Measurements from ENCODE around the gene OPCML. TPM values are rescaled to one million over a fixed set of nuclear protein-coding genes. Genes with fewer than 3 reads are reported as not detected.
"Not testable (repeated sequence)": the region's sequence is repeated elsewhere in the genome, so short reads cannot be mapped to it uniquely, and the experiment has no call there.

OPCML gene
- total RNA-seq, 1 donor: under 0.01 TPM

- H3K4me3 ChIP-seq (ENCODE audit: low read length): no peak overlapping the region
- H3K27me3 ChIP-seq (ENCODE audit: insufficient read depth, low read length): no peaks in the 10 kb centered on the region
- no peaks in the 10 kb centered on the region for H3K9me3 ChIP-seq (ENCODE audit: low read depth, low read length)
- no peaks in the 10 kb centered on the region for H3K4me1 ChIP-seq (ENCODE audit: insufficient read depth, low read length)
Measured at GRCh38 chr11:132421555-132421954, 1110.7 kb downstream of the OPCML start.

GRCh38 chr11:132414451-132414850 is 1117.8 kb downstream of the OPCML start:
- Histone ChIP-seq H3K4me3 (ENCODE audit: low read length) (no peak overlapping the region), H3K27me3 (ENCODE audit: insufficient read depth, low read length) (no peaks in the 10 kb centered on the region), H3K9me3 (ENCODE audit: low read depth, low read length) (no peaks in the 10 kb centered on the region), H3K4me1 (ENCODE audit: insufficient read depth, low read length) (no peaks in the 10 kb centered on the region)

GRCh38 chr11:132410383-132410782 is 1121.9 kb downstream of the OPCML start:
- Histone ChIP-seq H3K4me1 (ENCODE audit: insufficient read depth, low read length) (no peaks in the 10 kb centered on the region), H3K27me3 (ENCODE audit: insufficient read depth, low read length) (no peaks in the 10 kb centered on the region), H3K4me3 (ENCODE audit: low read length) (no peak overlapping the region), H3K9me3 (ENCODE audit: low read depth, low read length) (no peaks in the 10 kb centered on the region)

- Histone ChIP-seq H3K4me3 (ENCODE audit: low read length) (no peak overlapping the region), H3K4me1 (ENCODE audit: insufficient read depth, low read length) (no peaks in the 10 kb centered on the region), H3K27me3 (ENCODE audit: insufficient read depth, low read length) (no peaks in the 10 kb centered on the region), H3K9me3 (ENCODE audit: low read depth, low read length) (no peaks in the 10 kb centered on the region)
Measured at GRCh38 chr11:132409573-132410355, 1122.5 kb downstream of the OPCML start.

GRCh38 chr11:132408877-132409276 is 1123.4 kb downstream of the OPCML start:
- H3K9me3 ChIP-seq (ENCODE audit: low read depth, low read length): no peaks in the 10 kb centered on the region
- H3K27me3 ChIP-seq (ENCODE audit: insufficient read depth, low read length): no peaks in the 10 kb centered on the region
- no peak overlapping the region for H3K4me3 ChIP-seq (ENCODE audit: low read length)
- H3K4me1 ChIP-seq (ENCODE audit: insufficient read depth, low read length): no peaks in the 10 kb centered on the region

- Histone ChIP-seq H3K4me1 (ENCODE audit: insufficient read depth, low read length) (no peaks in the 10 kb centered on the region), H3K4me3 (ENCODE audit: low read length) (no peak overlapping the region), H3K27me3 (ENCODE audit: insufficient read depth, low read length) (no peaks in the 10 kb centered on the region), H3K9me3 (ENCODE audit: low read depth, low read length) (no peaks in the 10 kb centered on the region)
Measured at GRCh38 chr11:132405728-132406127, 1126.6 kb downstream of the OPCML start.

- Histone ChIP-seq H3K27me3 (ENCODE audit: insufficient read depth, low read length) (no peaks in the 10 kb centered on the region), H3K9me3 (ENCODE audit: low read depth, low read length) (no peaks in the 10 kb centered on the region), H3K4me3 (ENCODE audit: low read length) (no peak overlapping the region), H3K4me1 (ENCODE audit: insufficient read depth, low read length) (no peaks in the 10 kb centered on the region)
Measured at GRCh38 chr11:132402071-132402684, 1130.1 kb downstream of the OPCML start.

- H3K27me3 ChIP-seq (ENCODE audit: insufficient read depth, low read length): no peaks in the 10 kb centered on the region
Measured at GRCh38 chr11:132396318-132396717, 1136.0 kb downstream of the OPCML start.

GRCh38 chr11:132395434-132395833 is 1136.9 kb downstream of the OPCML start:
- Histone ChIP-seq H3K9me3 (ENCODE audit: low read depth, low read length) (no peaks in the 10 kb centered on the region), H3K4me3 (ENCODE audit: low read length) (no peak overlapping the region), H3K4me1 (ENCODE audit: insufficient read depth, low read length) (no peaks in the 10 kb centered on the region), H3K27me3 (ENCODE audit: insufficient read depth, low read length) (no peaks in the 10 kb centered on the region)

More at GRCh38 chr11:132396318-132396717, 1136.0 kb downstream of the OPCML start:
- Histone ChIP-seq H3K9me3 (ENCODE audit: low read depth, low read length) (no peaks in the 10 kb centered on the region), H3K4me1 (ENCODE audit: insufficient read depth, low read length) (no peaks in the 10 kb centered on the region), H3K4me3 (ENCODE audit: low read length) (no peak overlapping the region)

GRCh38 chr11:132379540-132379939 is 1152.8 kb downstream of the OPCML start:
- Histone ChIP-seq H3K4me1 (ENCODE audit: insufficient read depth, low read length) (no peaks in the 10 kb centered on the region), H3K4me3 (ENCODE audit: low read length) (no peak overlapping the region), H3K27me3 (ENCODE audit: insufficient read depth, low read length) (no peaks in the 10 kb centered on the region), H3K9me3 (ENCODE audit: low read depth, low read length) (no peaks in the 10 kb centered on the region)

GRCh38 chr11:132373405-132374143 is 1158.7 kb downstream of the OPCML start:
- H3K4me3 ChIP-seq (ENCODE audit: low read length): no peak overlapping the region
- H3K4me1 ChIP-seq (ENCODE audit: insufficient read depth, low read length): no peaks in the 10 kb centered on the region
- no peaks in the 10 kb centered on the region for H3K27me3 ChIP-seq (ENCODE audit: insufficient read depth, low read length)
- H3K9me3 ChIP-seq (ENCODE audit: low read depth, low read length): no peaks in the 10 kb centered on the region

- not testable (repeated sequence) for H3K9me3 ChIP-seq (ENCODE audit: low read depth, low read length); H3K27me3 ChIP-seq (ENCODE audit: insufficient read depth, low read length); H3K4me1 ChIP-seq (ENCODE audit: insufficient read depth, low read length); H3K4me3 ChIP-seq (ENCODE audit: low read length)
Measured at GRCh38 chr11:132370114-132370513, 1162.2 kb downstream of the OPCML start.

GRCh38 chr11:132367293-132367692 is 1165.0 kb downstream of the OPCML start:
- Histone ChIP-seq H3K27me3 (ENCODE audit: insufficient read depth, low read length) (no peaks in the 10 kb centered on the region), H3K4me1 (ENCODE audit: insufficient read depth, low read length) (no peaks in the 10 kb centered on the region), H3K9me3 (ENCODE audit: low read depth, low read length) (no peaks in the 10 kb centered on the region), H3K4me3 (ENCODE audit: low read length) (no peak overlapping the region)

GRCh38 chr11:132365650-132366049 is 1166.7 kb downstream of the OPCML start:
- H3K4me1 ChIP-seq (ENCODE audit: insufficient read depth, low read length): no peaks in the 10 kb centered on the region
- no peak overlapping the region for H3K4me3 ChIP-seq (ENCODE audit: low read length)
- no peaks in the 10 kb centered on the region for H3K27me3 ChIP-seq (ENCODE audit: insufficient read depth, low read length)
- H3K9me3 ChIP-seq (ENCODE audit: low read depth, low read length): no peaks in the 10 kb centered on the region
